Measurements from ENCODE around the gene STKLD1. TPM values are rescaled to one million over a fixed set of nuclear protein-coding genes. Genes with fewer than 3 reads are reported as not detected.
A peak's percentile ranks its signal among the peaks of the same experiment; 100 is the strongest.

STKLD1 gene
- total and polyA plus RNA-seq, 4 donors = 1.4 to 3.5 TPM; not detected in 2

DNA sequence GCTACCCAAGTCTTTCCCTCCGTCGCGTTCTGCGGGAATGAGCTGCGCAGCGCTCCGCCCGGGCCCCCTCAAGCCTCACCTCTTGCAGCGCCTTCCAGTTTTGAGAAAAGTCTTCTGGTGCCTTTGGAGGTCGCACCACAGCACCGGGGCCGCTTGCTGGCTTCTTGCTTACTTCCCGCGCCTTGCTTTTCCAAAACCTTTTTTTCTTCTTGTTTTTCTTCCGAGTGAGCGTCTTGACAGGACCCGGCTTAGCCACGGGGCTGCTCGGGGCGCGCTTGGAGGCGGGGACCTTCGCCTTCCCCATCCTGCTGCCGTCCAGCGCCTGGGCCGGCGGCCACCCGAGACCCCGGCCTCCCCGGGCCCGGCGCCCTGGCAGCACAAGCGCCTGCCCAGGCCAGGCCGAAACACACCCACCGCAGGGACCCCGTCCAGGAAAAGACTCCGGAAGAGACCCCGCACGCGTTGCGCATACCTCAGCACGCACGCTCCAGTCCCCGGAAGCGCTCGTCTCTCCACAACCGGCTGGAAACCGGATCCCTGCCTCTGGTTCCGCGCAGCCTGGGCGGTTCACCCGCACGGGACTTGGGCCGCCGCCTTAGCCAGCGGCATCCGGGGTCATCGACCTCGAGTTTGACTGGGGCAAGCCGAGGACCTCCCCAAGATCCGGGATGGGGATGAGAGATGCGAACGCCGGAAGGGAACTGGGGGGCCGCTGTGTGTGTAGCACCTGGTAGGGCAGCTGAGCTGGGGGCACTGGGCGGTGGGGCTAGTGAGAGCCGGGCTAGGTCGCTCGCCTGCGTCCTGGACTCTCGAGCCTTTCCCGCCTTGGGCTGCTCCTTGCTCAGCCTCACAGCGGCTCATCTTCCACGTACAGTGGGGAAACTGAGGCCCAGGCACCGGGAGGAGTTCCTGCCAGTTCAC lies 41.6 kb downstream of the STKLD1 start, which contains the start of gene REXO4:
Gene REXO4, minus strand, starts transcription at position 470 of the 921 bp plus-strand sequence. Its CDS starts 166 bp downstream, at position 304.
- DNase-seq = peak; percentile 85 to 92
- H3K36me3 ChIP-seq (ENCODE audit: control insufficient read depth in 1 of 2, insufficient read depth in 2 of 2, low read length in 1 of 2) = no peaks in the 10 kb centered on the region
- peak within 1 kb of the TSS; percentile 61 for H3K4me3 ChIP-seq (ENCODE audit: low read length in 2 of 2)
- H3K4me1 ChIP-seq (ENCODE audit: control insufficient read depth in 1 of 2, insufficient read depth in 2 of 2, low read length in 2 of 2) = no peaks in the 10 kb centered on the region
- intact Hi-C loops (cut with DNase I) = loop anchor here (5.0 to 10.0 kb wide), 4 partner anchors 40 to 63 kb away; partner anchors contain the start of genes SURF1 (in 2 of the 2), SURF2 (in 2 of the 2), CACFD1 (in 1 of the 2) and SLC2A6 (in 1 of the 2)
- peak; percentile 93 for ATAC-seq (ENCODE audit: low FRiP score)
- H3K9me3 ChIP-seq (ENCODE audit: control insufficient read depth, low read length) = no peaks in the 10 kb centered on the region
- WGBS, 2 donors = 2 to 5% methylated on average over 72 to 75 of the region's 75 CpGs
- H3K27me3 ChIP-seq (ENCODE audit: control insufficient read depth in 1 of 2, insufficient read depth in 2 of 2, low read length in 1 of 2) = no peaks in the 10 kb centered on the region
- peak within 1 kb of the TSS in 1 of 2 donors; percentile 18 for H3K27ac ChIP-seq (ENCODE audit: low read depth in 1 of 2, low read length in 2 of 2)

DNA sequence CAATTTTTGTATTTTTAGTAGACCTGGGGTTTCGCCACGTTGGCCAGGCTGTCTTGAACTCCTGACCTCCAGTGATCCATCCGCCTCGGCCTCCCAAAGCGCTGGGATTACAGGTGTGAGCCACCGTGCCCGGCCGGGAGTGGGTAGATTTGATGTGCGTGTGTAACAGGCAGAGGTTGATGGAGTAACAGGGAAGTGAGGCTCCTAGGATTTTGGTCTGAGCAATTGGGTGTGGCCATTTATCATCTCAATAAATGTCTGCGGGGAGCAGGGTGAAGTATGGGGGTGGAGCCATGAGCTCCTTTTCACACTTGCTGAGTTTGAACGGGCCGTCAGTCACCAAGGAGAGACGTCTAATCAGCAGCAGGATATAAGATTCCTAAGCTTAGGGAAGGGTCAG lies 42.8 kb downstream of the STKLD1 start:
- no peak overlapping the region for H3K4me3 ChIP-seq (ENCODE audit: low read length in 2 of 2)
- ATAC-seq (ENCODE audit: low FRiP score) = no peak
- intact Hi-C loops (cut with DNase I) = loop anchor here (5.0 to 10.0 kb wide), 4 partner anchors 38 to 64 kb away; partner anchors contain the start of genes SURF1 (in 2 of the 2), SURF2 (in 2 of the 2), CACFD1 (in 1 of the 2) and SLC2A6 (in 1 of the 2)

DNA sequence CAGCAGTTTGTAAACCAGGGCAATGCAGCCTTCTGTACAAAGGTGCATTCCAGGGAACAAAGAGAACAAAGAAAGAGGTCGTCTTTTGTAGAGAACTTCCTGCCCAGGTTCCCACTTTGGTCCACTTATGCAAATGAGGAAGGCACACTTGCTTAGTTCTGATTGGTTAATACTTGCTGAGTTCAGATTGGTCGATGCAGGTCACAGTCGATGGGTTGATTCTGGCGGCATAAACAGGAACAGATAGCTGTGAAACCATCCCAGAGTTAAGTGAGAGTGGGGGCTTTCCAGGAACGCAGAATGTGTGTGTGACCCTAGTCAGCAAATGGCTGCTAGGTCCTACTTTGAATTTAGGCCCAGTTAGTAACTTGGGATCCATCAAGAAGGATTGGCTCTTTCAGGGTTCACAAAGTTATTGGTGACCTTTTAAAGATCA lies 44.2 kb downstream of the STKLD1 start:
- WGBS, 2 donors = 73 to 75% methylated on average over 5 of the region's 5 CpGs

More for the DNA sequence above, 42.8 kb downstream of the STKLD1 start:
- H3K27ac ChIP-seq (ENCODE audit: low read depth in 1 of 2, low read length in 2 of 2) = no peak overlapping the region
- 76 to 78% methylated on average over 13 of the region's 13 CpGs for WGBS, 2 donors
- H3K9me3 ChIP-seq (ENCODE audit: control insufficient read depth, low read length) = no peaks in the 10 kb centered on the region
- no peaks in the 10 kb centered on the region for H3K36me3 ChIP-seq (ENCODE audit: control insufficient read depth in 1 of 2, insufficient read depth in 2 of 2, low read length in 1 of 2)
- no peaks in the 10 kb centered on the region for H3K27me3 ChIP-seq (ENCODE audit: control insufficient read depth in 1 of 2, insufficient read depth in 2 of 2, low read length in 1 of 2)
- DNase-seq = no peak
- H3K4me1 ChIP-seq (ENCODE audit: control insufficient read depth in 1 of 2, insufficient read depth in 2 of 2, low read length in 2 of 2) = no peaks in the 10 kb centered on the region

DNA sequence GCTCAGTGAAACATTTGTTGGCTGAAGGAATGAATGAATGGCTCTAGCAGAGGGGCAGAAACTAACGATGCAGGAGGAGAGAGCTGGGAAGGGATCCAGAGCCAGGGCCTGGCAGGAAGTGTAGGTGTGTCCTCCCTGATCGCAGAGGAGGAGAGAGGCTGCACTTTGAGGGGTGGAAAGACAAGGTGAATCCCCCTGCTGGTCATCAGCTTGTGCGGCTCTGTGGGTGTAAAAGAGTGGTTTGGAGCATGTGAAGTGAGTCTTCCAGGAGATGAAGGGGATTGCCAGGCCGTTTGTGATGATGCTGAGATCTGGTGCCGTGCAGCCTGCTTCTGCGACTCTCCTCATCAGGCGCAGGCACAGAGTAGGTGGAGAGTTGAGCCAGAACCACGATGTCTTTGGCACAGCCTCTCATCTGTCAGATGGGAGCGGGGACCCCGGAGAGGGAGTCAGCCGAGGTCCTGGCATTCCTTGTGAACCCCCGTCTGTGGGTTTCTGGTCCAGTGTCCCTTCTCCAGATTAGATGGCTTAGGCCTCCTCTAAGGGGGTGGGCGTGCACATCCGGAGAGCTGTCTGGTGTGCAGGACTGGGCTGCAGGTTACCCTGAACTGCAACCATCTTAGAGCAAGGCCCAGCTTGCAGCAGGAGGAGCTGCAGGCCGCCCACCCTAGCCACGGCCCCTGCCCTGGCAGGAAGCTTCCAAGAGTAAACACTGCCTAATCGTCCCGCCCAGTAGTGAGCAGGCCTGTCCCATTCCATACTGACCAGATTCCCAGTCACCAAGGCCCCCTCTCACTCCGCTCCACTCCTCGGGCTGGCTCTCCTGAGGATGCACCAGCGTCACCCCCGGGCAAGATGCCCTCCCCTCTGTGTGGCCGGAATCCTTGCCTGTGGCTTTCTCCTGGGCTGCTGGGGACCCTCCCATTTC lies 45.7 kb downstream of the STKLD1 start, which contains the start of gene ADAMTS13:
Gene ADAMTS13, plus strand, starts transcription at position 753 of the 928 bp plus-strand sequence. Its CDS starts 77 bp downstream, at position 830.
- H3K9me3 ChIP-seq (ENCODE audit: control insufficient read depth, low read length) = no peaks in the 10 kb centered on the region
- H3K27ac ChIP-seq (ENCODE audit: low read depth in 1 of 2, low read length in 2 of 2) = no peak within 1 kb of the TSS
- intact Hi-C loops (cut with DNase I) = no loop called here
- H3K4me1 ChIP-seq (ENCODE audit: control insufficient read depth in 1 of 2, insufficient read depth in 2 of 2, low read length in 2 of 2) = no peaks in the 10 kb centered on the region
- no peak within 1 kb of the TSS for H3K4me3 ChIP-seq (ENCODE audit: low read length in 2 of 2)
- DNase-seq = no peak
- H3K27me3 ChIP-seq (ENCODE audit: control insufficient read depth in 1 of 2, insufficient read depth in 2 of 2, low read length in 1 of 2) = no peaks in the 10 kb centered on the region
- 53 to 55% methylated on average over 23 of the region's 23 CpGs for WGBS, 2 donors
- no peaks in the 10 kb centered on the region for H3K36me3 ChIP-seq (ENCODE audit: control insufficient read depth in 1 of 2, insufficient read depth in 2 of 2, low read length in 1 of 2)
- ATAC-seq (ENCODE audit: low FRiP score) = no peak

More for the DNA sequence above, 44.2 kb downstream of the STKLD1 start:
- Histone ChIP-seq H3K9me3 (ENCODE audit: control insufficient read depth, low read length) (no peaks in the 10 kb centered on the region), H3K36me3 (ENCODE audit: control insufficient read depth in 1 of 2, insufficient read depth in 2 of 2, low read length in 1 of 2) (no peaks in the 10 kb centered on the region), H3K27me3 (ENCODE audit: control insufficient read depth in 1 of 2, insufficient read depth in 2 of 2, low read length in 1 of 2) (no peaks in the 10 kb centered on the region), H3K4me1 (ENCODE audit: control insufficient read depth in 1 of 2, insufficient read depth in 2 of 2, low read length in 2 of 2) (no peaks in the 10 kb centered on the region), H3K27ac (ENCODE audit: low read depth in 1 of 2, low read length in 2 of 2) (no peak overlapping the region), H3K4me3 (ENCODE audit: low read length in 2 of 2) (no peak overlapping the region)
- no peak for ATAC-seq (ENCODE audit: low FRiP score)
- intact Hi-C loops (cut with DNase I) = no loop called here
- no peak for DNase-seq

DNA sequence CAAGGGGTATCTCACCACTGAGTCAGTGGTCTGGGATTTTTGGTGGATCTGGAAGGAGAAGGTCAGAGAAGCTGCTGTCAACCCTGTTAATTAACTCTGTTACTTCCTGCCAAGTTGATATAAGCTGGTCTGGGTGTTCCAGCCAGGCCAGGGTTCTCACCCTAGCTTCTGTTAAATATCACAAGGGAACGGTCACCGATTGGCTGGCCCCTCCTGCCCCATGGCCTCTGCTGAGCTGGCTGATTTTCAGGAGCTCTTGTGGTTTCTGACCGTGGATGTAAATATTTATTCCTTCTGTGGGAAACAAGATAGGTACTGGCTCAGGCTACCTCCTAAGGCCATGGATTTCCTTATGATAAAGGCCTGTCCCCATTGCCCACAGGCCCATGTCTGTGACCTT lies 47.0 kb downstream of the STKLD1 start:
- Histone ChIP-seq H3K9me3 (ENCODE audit: control insufficient read depth, low read length) (no peaks in the 10 kb centered on the region), H3K36me3 (ENCODE audit: control insufficient read depth in 1 of 2, insufficient read depth in 2 of 2, low read length in 1 of 2) (no peaks in the 10 kb centered on the region), H3K27ac (ENCODE audit: low read depth in 1 of 2, low read length in 2 of 2) (no peak overlapping the region), H3K4me1 (ENCODE audit: control insufficient read depth in 1 of 2, insufficient read depth in 2 of 2, low read length in 2 of 2) (no peaks in the 10 kb centered on the region), H3K4me3 (ENCODE audit: low read length in 2 of 2) (no peak overlapping the region), H3K27me3 (ENCODE audit: control insufficient read depth in 1 of 2, insufficient read depth in 2 of 2, low read length in 1 of 2) (no peaks in the 10 kb centered on the region)
- intact Hi-C loops (cut with DNase I) = no loop called here
- DNase-seq = no peak
- WGBS, 2 donors = 70 to 81% methylated on average over 3 of the region's 3 CpGs
- no peak for ATAC-seq (ENCODE audit: low FRiP score)

DNA sequence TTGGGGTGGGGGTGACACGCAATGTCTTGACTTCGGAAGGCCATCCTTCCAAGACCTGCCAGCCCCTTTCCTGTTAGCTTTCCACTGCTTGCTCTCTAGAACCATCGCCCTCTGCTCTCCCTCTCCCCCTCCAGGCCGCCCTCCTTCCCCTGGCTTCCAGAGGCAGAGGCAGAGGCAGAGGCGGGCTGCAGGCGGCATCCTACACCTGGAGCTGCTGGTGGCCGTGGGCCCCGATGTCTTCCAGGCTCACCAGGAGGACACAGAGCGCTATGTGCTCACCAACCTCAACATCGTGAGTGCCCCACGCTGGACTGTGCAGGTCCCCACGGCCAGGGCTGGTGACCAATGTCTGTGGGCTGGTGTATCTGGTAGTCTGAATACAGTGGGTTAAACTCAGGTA lies 48.0 kb downstream of the STKLD1 start:
- no peak for DNase-seq
- WGBS, 2 donors = 93 to 95% methylated on average over 12 of the region's 12 CpGs
- ATAC-seq (ENCODE audit: low FRiP score) = no peak
- no peaks in the 10 kb centered on the region for H3K27me3 ChIP-seq (ENCODE audit: control insufficient read depth in 1 of 2, insufficient read depth in 2 of 2, low read length in 1 of 2)
- no peaks in the 10 kb centered on the region for H3K9me3 ChIP-seq (ENCODE audit: control insufficient read depth, low read length)
- no peak overlapping the region for H3K27ac ChIP-seq (ENCODE audit: low read depth in 1 of 2, low read length in 2 of 2)
- intact Hi-C loops (cut with DNase I) = no loop called here
- H3K36me3 ChIP-seq (ENCODE audit: control insufficient read depth in 1 of 2, insufficient read depth in 2 of 2, low read length in 1 of 2) = no peaks in the 10 kb centered on the region
- H3K4me1 ChIP-seq (ENCODE audit: control insufficient read depth in 1 of 2, insufficient read depth in 2 of 2, low read length in 2 of 2) = no peaks in the 10 kb centered on the region
- no peak overlapping the region for H3K4me3 ChIP-seq (ENCODE audit: low read length in 2 of 2)

DNA sequence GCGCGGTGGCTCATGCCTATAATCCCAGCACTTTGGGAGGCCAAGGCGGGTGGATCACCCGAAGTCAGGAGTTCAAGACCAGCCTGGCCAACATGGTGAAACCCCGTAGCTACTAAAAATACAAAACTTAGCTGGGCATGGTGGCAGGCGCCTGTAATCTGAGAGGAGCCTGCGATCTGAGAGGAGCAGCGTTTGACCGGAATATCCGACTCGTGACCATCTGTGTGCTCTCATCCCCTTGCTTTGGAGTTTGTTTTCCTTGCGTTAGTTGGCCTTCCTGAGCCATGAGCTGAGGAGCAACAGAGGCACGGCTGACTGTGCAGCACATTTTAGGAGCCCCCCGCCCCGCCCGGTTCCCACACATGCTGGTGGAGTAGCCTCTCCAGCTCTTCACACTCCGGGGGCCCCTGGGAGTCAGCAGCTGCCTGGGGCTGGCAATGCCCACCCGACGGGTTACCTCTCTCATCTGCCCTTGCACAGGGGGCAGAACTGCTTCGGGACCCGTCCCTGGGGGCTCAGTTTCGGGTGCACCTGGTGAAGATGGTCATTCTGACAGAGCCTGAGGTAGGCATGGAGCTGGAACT lies 49.0 kb downstream of the STKLD1 start:
- Histone ChIP-seq H3K4me1 (ENCODE audit: control insufficient read depth in 1 of 2, insufficient read depth in 2 of 2, low read length in 2 of 2) (no peaks in the 10 kb centered on the region), H3K9me3 (ENCODE audit: control insufficient read depth, low read length) (no peaks in the 10 kb centered on the region), H3K27me3 (ENCODE audit: control insufficient read depth in 1 of 2, insufficient read depth in 2 of 2, low read length in 1 of 2) (no peaks in the 10 kb centered on the region), H3K27ac (ENCODE audit: low read depth in 1 of 2, low read length in 2 of 2) (no peak overlapping the region), H3K4me3 (ENCODE audit: low read length in 2 of 2) (no peak overlapping the region), H3K36me3 (ENCODE audit: control insufficient read depth in 1 of 2, insufficient read depth in 2 of 2, low read length in 1 of 2) (no peaks in the 10 kb centered on the region)
- intact Hi-C loops (cut with DNase I) = no loop called here
- WGBS, 2 donors = 90% methylated on average over 22 of the region's 22 CpGs
- DNase-seq (no peak), ATAC-seq (ENCODE audit: low FRiP score) (no peak)

DNA sequence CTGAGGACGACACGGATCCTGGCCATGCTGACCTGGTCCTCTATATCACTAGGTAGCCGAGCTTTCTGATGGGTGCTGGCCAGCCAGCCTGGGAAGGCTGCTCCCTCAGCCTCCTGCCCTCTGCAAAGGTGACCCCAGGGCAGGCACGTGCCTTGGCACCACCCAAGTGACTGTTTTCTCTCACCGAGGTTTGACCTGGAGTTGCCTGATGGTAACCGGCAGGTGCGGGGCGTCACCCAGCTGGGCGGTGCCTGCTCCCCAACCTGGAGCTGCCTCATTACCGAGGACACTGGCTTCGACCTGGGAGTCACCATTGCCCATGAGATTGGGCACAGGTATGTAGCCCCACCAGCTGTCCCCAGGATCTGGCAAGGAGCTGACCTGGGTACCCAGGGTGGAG lies 49.8 kb downstream of the STKLD1 start:
- ATAC-seq (ENCODE audit: low FRiP score) (no peak), DNase-seq (no peak)
- H3K27me3 ChIP-seq (ENCODE audit: control insufficient read depth in 1 of 2, insufficient read depth in 2 of 2, low read length in 1 of 2) = no peaks in the 10 kb centered on the region
- no peak overlapping the region for H3K4me3 ChIP-seq (ENCODE audit: low read length in 2 of 2)
- H3K4me1 ChIP-seq (ENCODE audit: control insufficient read depth in 1 of 2, insufficient read depth in 2 of 2, low read length in 2 of 2) = no peaks in the 10 kb centered on the region
- no peaks in the 10 kb centered on the region for H3K36me3 ChIP-seq (ENCODE audit: control insufficient read depth in 1 of 2, insufficient read depth in 2 of 2, low read length in 1 of 2)
- intact Hi-C loops (cut with DNase I) = no loop called here
- no peaks in the 10 kb centered on the region for H3K9me3 ChIP-seq (ENCODE audit: control insufficient read depth, low read length)
- 91 to 92% methylated on average over 11 of the region's 11 CpGs for WGBS, 2 donors
- no peak overlapping the region for H3K27ac ChIP-seq (ENCODE audit: low read depth in 1 of 2, low read length in 2 of 2)

Data from aorta (tissue), 5 donors.